HL-60 (cell line): ENCODE results near the gene PTX4.

ENCODE experiments used
- DNase-seq, 2 experiments: peaks; one replicate each; pipeline ENCODE4 v3.0.0-alpha.2; 2010 to 2020; ENCODE audit warnings: low read depth in 1 of 2, low spot score in 1 of 2
- H3K27ac ChIP-seq: fragments of 250-450 bp; sonication (Bioruptor Pico); replicated peaks from 2 replicates; pipeline ENCODE4 v1.5.1; 2020; ENCODE audit warnings: mild to moderate bottlenecking, moderate library complexity
- H3K27me3 ChIP-seq: fragments of 250-450 bp; sonication (Bioruptor Pico); 2 replicates; pipeline ENCODE4 v1.5.1; 2021; ENCODE audit warnings: mild to moderate bottlenecking, moderate library complexity; ENCODE audit not compliant: insufficient read depth, poor library complexity, severe bottlenecking
- H3K4me3 ChIP-seq: replicated peaks from 2 replicates; pipeline ENCODE4 v1.5.1; 2011; ENCODE audit warnings: mild to moderate bottlenecking, control low read depth, low read length; ENCODE audit not compliant: insufficient read depth
- CTCF ChIP-seq: IDR thresholded peaks from one replicate; pipeline ENCODE4 v1.5.1; 2011; ENCODE audit warnings: low read length, control low read depth, inconsistent platforms; ENCODE audit not compliant: insufficient read depth
- GABPA ChIP-seq: IDR thresholded peaks from 2 replicates; pipeline ENCODE4 v1.6.1; 2012; ENCODE audit warnings: low read depth
- POLR2AphosphoS5 ChIP-seq: IDR thresholded peaks from 2 replicates; pipeline ENCODE4 v1.6.1; 2012; ENCODE audit warnings: low read depth
- REST ChIP-seq: IDR thresholded peaks from 2 replicates; pipeline ENCODE4 v1.6.1; 2012; ENCODE audit warnings: low read depth; ENCODE audit not compliant: insufficient replicate concordance
- SPI1 ChIP-seq: IDR thresholded peaks from 2 replicates; pipeline ENCODE4 v1.6.1; 2012; ENCODE audit warnings: low read depth, mild to moderate bottlenecking, borderline replicate concordance
- long read RNA-seq: library from polyadenylated mRNA; unstranded; transcript quantifications from one replicate; pipeline ENCODE4 v2.0.0, GENCODE V29; 2020

PTX4 gene
- long read RNA-seq, partial matches to known transcripts: 4 of 15 reads
- long read RNA-seq, other reads (novel, unspliced or antisense): 11 of 15 reads

GRCh38 chr16:1488619-1489018 is at the start of gene PTX4:
PTX4 (minus strand) TSS chr16:1488944; CDS start chr16:1488909, 35 bp downstream.
- TF ChIP-seq POLR2AphosphoS5: peak; percentile 8; the same call in 1 of the 2 replicates
- TF ChIP-seq REST: no peak
- H3K27me3 ChIP-seq: no peaks in the 10 kb centered on the region
- peak within 1 kb of the TSS; percentile 99 for H3K27ac ChIP-seq
- peak within 1 kb of the TSS; percentile 71 for H3K4me3 ChIP-seq
- DNase-seq: peak in 1 of 2 experiments; percentile 60

- H3K4me3 ChIP-seq: no peak overlapping the region
- no peaks in the 10 kb centered on the region for H3K27me3 ChIP-seq
- DNase-seq: peak in 1 of 2 experiments; percentile 65
These were observed 49.1 kb upstream of the PTX4 start for GRCh38 chr16:1537763-1538289.

GRCh38 chr16:1537138-1537577 is 48.4 kb upstream of the PTX4 start:
- Histone ChIP-seq H3K27ac (no peak overlapping the region), H3K4me3 (no peak overlapping the region), H3K27me3 (no peaks in the 10 kb centered on the region)
- no peak for DNase-seq
- TF ChIP-seq POLR2AphosphoS5 (no peak), REST (no peak), GABPA (no peak), CTCF (no peak), SPI1 (no peak)

More at GRCh38 chr16:1537763-1538289, 49.1 kb upstream of the PTX4 start:
- TF ChIP-seq CTCF: no peak
- no peak for TF ChIP-seq POLR2AphosphoS5
- no peak for TF ChIP-seq GABPA
- no peak for TF ChIP-seq SPI1
- no peak for TF ChIP-seq REST
- H3K27ac ChIP-seq: no peak overlapping the region
